Neuronal stem cell (in vitro differentiated cells): ENCODE measurements around the gene YTHDF1.
A peak's percentile ranks its signal among the peaks of the same experiment; 100 is the strongest.

ENCODE experiments used
- DNase-seq: peaks from one replicate; pipeline ENCODE4 v3.0.0-alpha.2; 2013; ENCODE audit warnings: low spot score
- H2AFZ ChIP-seq: one replicate; pipeline ENCODE4 v1.6.1; 2013; ENCODE audit warnings: mild to moderate bottlenecking, low read length, inconsistent platforms
- H2AK5ac ChIP-seq: 2 replicates; pipeline ENCODE4 v1.6.1; 2013; ENCODE audit warnings: low read depth, mild to moderate bottlenecking, inconsistent platforms, low read length, moderate library complexity, mixed read lengths
- H2BK120ac ChIP-seq: 2 replicates; pipeline ENCODE4 v1.6.1; 2013; ENCODE audit warnings: low read depth, mild to moderate bottlenecking, inconsistent platforms, low read length, moderate library complexity, mixed read lengths
- H2BK12ac ChIP-seq: one replicate; pipeline ENCODE4 v1.6.1; 2013; ENCODE audit warnings: low read length, inconsistent platforms
- H2BK15ac ChIP-seq: 2 replicates; pipeline ENCODE4 v1.6.1; 2013; ENCODE audit warnings: mild to moderate bottlenecking, low read length, inconsistent platforms, mixed read lengths
- H2BK5ac ChIP-seq: one replicate; pipeline ENCODE4 v1.6.1; 2013; ENCODE audit warnings: inconsistent platforms, mild to moderate bottlenecking, low read length, moderate library complexity
- H3K14ac ChIP-seq: one replicate; pipeline ENCODE4 v1.6.1; 2013; ENCODE audit warnings: low read length, inconsistent platforms
- H3K18ac ChIP-seq: 2 replicates; pipeline ENCODE4 v1.6.1; 2013; ENCODE audit warnings: low read length, inconsistent platforms
- H3K23ac ChIP-seq: 2 replicates; pipeline ENCODE4 v1.6.1; 2013; ENCODE audit warnings: low read depth, mild to moderate bottlenecking, mixed read lengths, low read length, inconsistent platforms; ENCODE audit not compliant: poor library complexity
- H3K27ac ChIP-seq: replicated peaks from 3 replicates; pipeline ENCODE4 v1.5.1; 2013; ENCODE audit warnings: low read length, inconsistent platforms
- H3K27me3 ChIP-seq, 3 experiments: 2 replicates each; pipeline ENCODE4 v1.6.1; 2013; ENCODE audit warnings: low read length in 3 of 3, mild to moderate bottlenecking in 2 of 3, inconsistent platforms in 1 of 3, low read depth in 1 of 3, mixed read lengths in 1 of 3, moderate library complexity in 1 of 3; ENCODE audit not compliant: control insufficient read depth in 3 of 3, insufficient read depth in 3 of 3
- H3K36me3 ChIP-seq, 2 donors: replicated peaks in 1 of 2; 2 replicates each; pipeline ENCODE4 v1.6.1; 2013; ENCODE audit warnings: low read length in 2 of 2; ENCODE audit not compliant: control insufficient read depth in 2 of 2, insufficient read depth in 2 of 2
- H3K4ac ChIP-seq: 2 replicates; pipeline ENCODE4 v1.6.1; 2013; ENCODE audit warnings: inconsistent platforms, mild to moderate bottlenecking, low read length, moderate library complexity
- H3K4me1 ChIP-seq, 2 donors: 1 replicate in 1 of 2; 2 replicates in 1 of 2; pipeline ENCODE4 v1.6.1; 2013; ENCODE audit warnings: low read length in 2 of 2, low read depth in 1 of 2; ENCODE audit not compliant: control insufficient read depth in 2 of 2, insufficient read depth in 1 of 2
- H3K4me2 ChIP-seq: one replicate; pipeline ENCODE4 v1.6.1; 2013; ENCODE audit warnings: mild to moderate bottlenecking, low read length, inconsistent platforms; ENCODE audit not compliant: insufficient read depth, poor library complexity, severe bottlenecking
- H3K4me3 ChIP-seq, 2 donors: 2 replicates each; pipeline ENCODE4 v1.5.1; 2013; ENCODE audit warnings: low read length in 2 of 2, mild to moderate bottlenecking in 2 of 2, inconsistent platforms in 1 of 2, moderate library complexity in 1 of 2
- H3K79me1 ChIP-seq: one replicate; pipeline ENCODE4 v1.6.1; 2013; ENCODE audit warnings: low read depth, mild to moderate bottlenecking, inconsistent platforms, low read length, moderate library complexity
- H3K9ac ChIP-seq: one replicate; pipeline ENCODE4 v1.6.1; 2013; ENCODE audit warnings: mild to moderate bottlenecking, low read depth, low read length, inconsistent platforms; ENCODE audit not compliant: poor library complexity
- H3K9me3 ChIP-seq, 2 donors: replicated peaks in 1 of 2; 2 replicates each; pipeline versions ENCODE3 to v1.6.1; 2013; ENCODE audit warnings: low read length in 2 of 2, mild to moderate bottlenecking in 2 of 2, inconsistent platforms in 1 of 2, low read depth in 1 of 2, mixed read lengths in 1 of 2, moderate library complexity in 1 of 2; ENCODE audit not compliant: control insufficient read depth in 2 of 2, insufficient read depth in 1 of 2
- H4K8ac ChIP-seq: one replicate; pipeline ENCODE4 v1.6.1; 2013; ENCODE audit warnings: low read depth, mild to moderate bottlenecking, inconsistent platforms, low read length, moderate library complexity
- H4K91ac ChIP-seq: one replicate; pipeline ENCODE4 v1.6.1; 2013; ENCODE audit warnings: low read length, low read depth, mild to moderate bottlenecking, inconsistent platforms; ENCODE audit not compliant: poor library complexity
- WGBS, 2 donors: extraction: QIAGEN DNeasy Blood & Tissue Kit; methylation state at CpG; one replicate each; pipeline ENCODE4 v1.1.7; 2013; ENCODE audit warnings: missing lambda C conversion rate in 2 of 2, mixed read lengths in 1 of 2; ENCODE audit not compliant: insufficient read length in 2 of 2, insufficient replicate concordance in 1 of 2; ENCODE audit errors: extremely low coverage in 2 of 2; 5-methylcytosine and 5-hydroxymethylcytosine counted together

The YTHDF1 gene

DNA sequence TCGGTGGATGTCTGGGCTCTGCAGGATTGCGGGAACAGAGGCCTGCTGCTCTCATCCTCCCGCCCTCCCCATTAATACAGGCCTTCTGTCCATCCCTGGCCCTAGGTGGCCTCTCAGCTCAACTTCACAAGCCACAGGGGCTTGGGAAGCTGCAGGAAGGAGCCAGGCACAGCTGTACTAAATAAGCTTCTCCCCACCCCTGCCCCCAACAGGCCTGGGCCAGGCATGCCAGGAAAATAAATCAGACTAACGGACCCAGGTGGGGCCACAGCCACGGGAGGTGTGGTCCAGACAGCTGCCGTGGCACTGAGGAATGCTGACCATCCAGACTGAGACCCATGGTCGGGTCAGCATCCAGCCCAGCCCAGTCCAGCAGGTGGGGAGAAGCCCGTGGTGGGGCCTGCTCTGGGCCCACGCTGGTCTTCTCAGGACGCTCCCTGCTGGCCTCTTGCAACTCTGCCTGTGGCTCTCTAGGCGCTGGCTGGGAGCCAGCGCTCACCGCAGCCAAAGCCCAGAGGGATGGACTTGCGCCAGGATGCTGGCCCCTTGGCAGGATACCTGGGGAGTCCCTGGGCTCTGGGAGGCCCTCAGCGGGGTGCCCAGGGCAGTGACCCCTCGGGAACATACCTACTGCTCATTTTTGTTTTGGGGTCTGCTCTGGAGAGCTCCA, 8.6 kb upstream of the YTHDF1 start:
- H3K9me3 ChIP-seq = no peaks in the 10 kb centered on the region
- no peak overlapping the region for H3K4me2 ChIP-seq
- H3K36me3 ChIP-seq = no peaks in the 10 kb centered on the region
- H2AK5ac ChIP-seq = peak overlapping the region; percentile 30
- no peak for DNase-seq
- no CpG with 5 or more reads among the region's 16 CpGs for WGBS, 2 donors
- no peak overlapping the region for H3K23ac ChIP-seq
- no peak overlapping the region for H3K14ac ChIP-seq
- peaks cover 0 to 35% (median 4%) of the 10 kb centered on the region in 3 experiments for H3K27me3 ChIP-seq
- H4K91ac ChIP-seq = no peak overlapping the region
- H2BK120ac ChIP-seq = no peak overlapping the region
- no peak overlapping the region for H4K8ac ChIP-seq
- peak overlapping the region; percentile 43 for H2BK5ac ChIP-seq
- no peak overlapping the region for H3K27ac ChIP-seq
- H2AFZ ChIP-seq = peak overlapping the region; percentile 58
- H2BK15ac ChIP-seq = peak overlapping the region; percentile 1
- no peak overlapping the region for H3K4ac ChIP-seq
- no peaks in the 10 kb centered on the region for H3K79me1 ChIP-seq
- no peak overlapping the region for H3K9ac ChIP-seq
- H3K4me1 ChIP-seq = peaks cover 5 to 17% of the 10 kb centered on the region in 2 donors
- peak overlapping the region; percentile 72 for H3K18ac ChIP-seq
- no peak overlapping the region for H3K4me3 ChIP-seq
- H2BK12ac ChIP-seq = peak overlapping the region; percentile 65

- Histone ChIP-seq H3K4me1 (peaks cover 5 to 11% of the 10 kb centered on the region in 2 donors), H3K79me1 (no peaks in the 10 kb centered on the region), H4K91ac (no peak overlapping the region), H3K9me3 (no peaks in the 10 kb centered on the region), H3K18ac (peak overlapping the region; percentile 76), H2BK12ac (peak overlapping the region; percentile 59), H3K36me3 (no peaks in the 10 kb centered on the region), H3K4me3 (no peak overlapping the region), H2AK5ac (peak overlapping the region; percentile 64), H3K23ac (no peak overlapping the region), H2AFZ (no peak overlapping the region), H2BK120ac (no peak overlapping the region), H3K27ac (no peak overlapping the region), H3K27me3 (peaks cover 0 to 43% (median 4%) of the 10 kb centered on the region in 3 experiments), H2BK5ac (peak overlapping the region; percentile 43), H3K14ac (no peak overlapping the region), H3K4me2 (no peak overlapping the region), H4K8ac (no peak overlapping the region), H2BK15ac (peak overlapping the region; percentile 50), H3K4ac (no peak overlapping the region), H3K9ac (no peak overlapping the region)
- WGBS, 2 donors = no CpG with 5 or more reads among the region's 6 CpGs
- DNase-seq = no peak
Measured at GRCh38 chr20:63223826-63224207, 7.9 kb upstream of the YTHDF1 start.

DNA sequence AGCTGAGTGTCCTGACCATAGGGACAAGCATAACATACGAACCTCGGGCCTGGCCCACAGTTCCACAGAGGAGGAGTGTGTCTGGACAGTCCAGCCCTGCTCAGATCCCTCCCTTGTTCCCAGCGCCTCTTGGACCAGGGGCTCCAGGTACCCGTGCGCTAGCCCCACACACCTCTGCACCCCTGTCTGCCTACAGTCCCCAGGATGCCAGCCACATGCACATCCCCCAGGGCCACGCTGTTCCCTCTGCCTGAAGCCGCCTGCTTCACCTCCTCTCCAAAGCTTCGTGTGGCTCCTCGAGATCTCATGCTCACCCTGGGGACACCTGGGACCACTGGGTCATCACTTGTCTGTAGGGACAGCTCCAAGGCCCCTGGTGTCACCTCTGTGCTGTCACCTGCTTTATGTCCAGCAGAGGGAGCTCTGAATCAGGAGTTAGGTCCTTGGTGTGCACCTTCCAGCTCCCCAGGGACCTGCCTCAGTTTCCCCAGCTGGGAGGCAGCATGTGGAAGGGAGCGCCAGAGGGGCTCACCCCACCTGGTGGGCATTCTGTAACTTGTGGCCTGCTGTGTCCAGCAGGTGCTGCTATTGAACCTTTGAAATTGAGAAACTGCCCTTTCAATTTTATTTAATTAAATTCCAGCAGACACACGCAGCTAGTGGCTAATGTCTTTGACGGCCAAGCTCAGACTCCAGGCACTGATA, 7.3 kb upstream of the YTHDF1 start:
- peaks cover 5 to 11% of the 10 kb centered on the region in 2 donors for H3K4me1 ChIP-seq
- DNase-seq = peak; percentile 54

GRCh38 chr20:63222541-63222940, 6.6 kb upstream of the YTHDF1 start:
- Histone ChIP-seq H4K8ac (no peak overlapping the region), H3K27me3 (peaks cover 0 to 46% (median 4%) of the 10 kb centered on the region in 3 experiments), H2AK5ac (peak overlapping the region; percentile 85), H2BK120ac (no peak overlapping the region), H2BK12ac (no peak overlapping the region), H3K9me3 (no peaks in the 10 kb centered on the region), H3K4me1 (peaks cover 5 to 11% of the 10 kb centered on the region in 2 donors), H3K18ac (no peak overlapping the region), H3K4ac (no peak overlapping the region), H3K36me3 (no peaks in the 10 kb centered on the region), H3K14ac (no peak overlapping the region), H3K4me2 (no peak overlapping the region), H3K23ac (peak overlapping the region; percentile 85), H2BK15ac (peak overlapping the region; percentile 83), H2AFZ (no peak overlapping the region), H3K4me3 (no peak overlapping the region), H3K79me1 (no peaks in the 10 kb centered on the region), H3K9ac (no peak overlapping the region), H2BK5ac (no peak overlapping the region), H3K27ac (no peak overlapping the region), H4K91ac (no peak overlapping the region)
- no CpG with 5 or more reads among the region's 7 CpGs for WGBS, 2 donors
- DNase-seq = no peak

More for the DNA sequence above, 7.3 kb upstream of the YTHDF1 start:
- Histone ChIP-seq H3K9ac (peak overlapping the region; percentile 47), H3K23ac (peak overlapping the region; percentile 80), H2BK15ac (peak overlapping the region; percentile 87), H2BK5ac (no peak overlapping the region), H3K4me2 (no peak overlapping the region), H3K79me1 (no peaks in the 10 kb centered on the region), H2BK120ac (no peak overlapping the region), H3K36me3 (no peaks in the 10 kb centered on the region), H2AK5ac (peak overlapping the region; percentile 85), H3K27ac (no peak overlapping the region), H2AFZ (no peak overlapping the region), H3K4me3 (no peak overlapping the region), H3K4ac (no peak overlapping the region), H3K9me3 (no peaks in the 10 kb centered on the region), H4K8ac (no peak overlapping the region), H2BK12ac (no peak overlapping the region), H3K27me3 (peaks cover 0 to 43% (median 4%) of the 10 kb centered on the region in 3 experiments), H3K14ac (no peak overlapping the region), H4K91ac (no peak overlapping the region), H3K18ac (no peak overlapping the region)
- WGBS, 2 donors = no CpG with 5 or more reads among the region's 12 CpGs
